Vagina (tissue), 2 donors: ENCODE measurements around the gene RASA3. TPM values are rescaled to one million over a fixed set of nuclear protein-coding genes. Genes with fewer than 3 reads are reported as not detected.

Experiments used
- DNase-seq, 2 donors: peaks; one replicate each; pipeline ENCODE4 v3.0.0-alpha.2; 2017; ENCODE audit errors: extremely low spot score in 2 of 2
- H3K27ac ChIP-seq: fragments of 200-600 bp; sonication (generic); one replicate; pipeline ENCODE4 v1.5.1; 2019
- H3K27me3 ChIP-seq: fragments of 200-600 bp; sonication (generic); one replicate; pipeline ENCODE4 v1.5.1; 2019
- H3K36me3 ChIP-seq, 2 donors: fragments of 200-600 bp; sonication (generic); one replicate each; pipeline ENCODE4 v1.5.1; 2017 to 2019
- H3K4me1 ChIP-seq: fragments of 200-600 bp; sonication (generic); one replicate; pipeline ENCODE4 v1.5.1; 2019
- H3K4me3 ChIP-seq, 2 donors: fragments of 200-600 bp; sonication (generic); 1 replicate in 1 of 2; 2 replicates in 1 of 2; pipeline ENCODE4 v1.5.1; 2016 to 2019
- H3K9me3 ChIP-seq: fragments of 200-600 bp; sonication (generic); one replicate; pipeline ENCODE4 v1.5.1; 2019
- CTCF ChIP-seq, 3 experiments: fragments of 450-650 bp in 2 of 3; fragments of 200-600 bp in 1 of 3; sonication (generic) in 1 of 3; IDR thresholded peaks; one replicate each; pipeline ENCODE4 v1.5.1; 2017 to 2019; ENCODE audit warnings: antibody characterized with exemption in 3 of 3, mild to moderate bottlenecking in 2 of 3, moderate library complexity in 2 of 3
- POLR2A ChIP-seq, 2 donors: fragments of 450-650 bp; IDR thresholded peaks; one replicate each; pipeline ENCODE4 v1.6.1; 2017; ENCODE audit warnings: antibody characterized with exemption in 2 of 2, mild to moderate bottlenecking in 2 of 2, moderate library complexity in 2 of 2
- POLR2AphosphoS5 ChIP-seq, 2 donors: sonication (generic); formaldehyde crosslinking; IDR thresholded peaks; one replicate each; pipeline ENCODE4 v1.9.0; 2017; ENCODE audit warnings: antibody characterized with exemption in 2 of 2, mild to moderate bottlenecking in 2 of 2, low read depth in 1 of 2; ENCODE audit not compliant: insufficient read depth in 1 of 2
- intact Hi-C: fragments of 100-400 bp; cut with DNase I; formaldehyde crosslinking; loops from one replicate; pipeline ENCODE4 v1.15.1; 2023
- total RNA-seq: library from RNA; depleted of rRNA; stranded (reverse); fragments of >200 nt; gene quantifications from one replicate; pipeline ENCODE4 v1.2.3, GENCODE V29; 2016

The RASA3 gene
- total RNA-seq, 1 donor from 2014 or later, result 19.6 TPM

- TF ChIP-seq POLR2A (IDR thresholded peaks at IDR 0.05) (no peak), CTCF (IDR thresholded peaks at IDR 0.05) (no peak), POLR2AphosphoS5 (IDR thresholded peaks at IDR 0.05; ENCODE audit: insufficient read depth in 1 of 2, low read depth in 1 of 2) (no peak)
- Histone ChIP-seq H3K27ac (no peak overlapping the region), H3K36me3 (no peaks in the 10 kb centered on the region), H3K27me3 (no peaks in the 10 kb centered on the region), H3K4me1 (peaks cover 48% of the 10 kb centered on the region), H3K4me3 (no peak overlapping the region), H3K9me3 (no peaks in the 10 kb centered on the region)
- DNase-seq, result no peak
- intact Hi-C loops, result no loop called here
Observed at GRCh38 chr13:114109641-114110041, 22.8 kb downstream of the RASA3 start.

- intact Hi-C loops, result no loop called here
- peak overlapping the region; percentile 4 for H3K27ac ChIP-seq
- TF ChIP-seq POLR2A (IDR thresholded peaks at IDR 0.05) (no peak), CTCF (IDR thresholded peaks at IDR 0.05) (no peak), POLR2AphosphoS5 (IDR thresholded peaks at IDR 0.05; ENCODE audit: insufficient read depth in 1 of 2, low read depth in 1 of 2) (no peak)
- H3K9me3 ChIP-seq, result no peaks in the 10 kb centered on the region
- no peaks in the 10 kb centered on the region for H3K36me3 ChIP-seq
- no peak for DNase-seq
- peaks cover 41% of the 10 kb centered on the region for H3K4me1 ChIP-seq
- no peaks in the 10 kb centered on the region for H3K27me3 ChIP-seq
- no peak overlapping the region for H3K4me3 ChIP-seq
Observed at GRCh38 chr13:114108894-114109293, 23.5 kb downstream of the RASA3 start.

- Histone ChIP-seq H3K4me1 (peaks cover 41% of the 10 kb centered on the region), H3K9me3 (no peaks in the 10 kb centered on the region), H3K27ac (peak overlapping the region; percentile 4), H3K27me3 (no peaks in the 10 kb centered on the region), H3K36me3 (no peaks in the 10 kb centered on the region), H3K4me3 (no peak overlapping the region)
- no peak for TF ChIP-seq POLR2A (IDR thresholded peaks at IDR 0.05)
- TF ChIP-seq CTCF (IDR thresholded peaks at IDR 0.05), result no peak
- TF ChIP-seq POLR2AphosphoS5 (IDR thresholded peaks at IDR 0.05; ENCODE audit: insufficient read depth in 1 of 2, low read depth in 1 of 2), result no peak
- DNase-seq, result no peak
- intact Hi-C loops, result no loop called here
Observed at GRCh38 chr13:114108141-114108761, 24.2 kb downstream of the RASA3 start.

GRCh38 chr13:114107686-114108081 is 24.7 kb downstream of the RASA3 start:
- no peak overlapping the region for H3K27ac ChIP-seq
- no peak for TF ChIP-seq POLR2AphosphoS5 (IDR thresholded peaks at IDR 0.05; ENCODE audit: insufficient read depth in 1 of 2, low read depth in 1 of 2)
- TF ChIP-seq POLR2A (IDR thresholded peaks at IDR 0.05), result no peak
- TF ChIP-seq CTCF (IDR thresholded peaks at IDR 0.05), result no peak
- H3K4me3 ChIP-seq, result no peak overlapping the region
- H3K36me3 ChIP-seq, result no peaks in the 10 kb centered on the region
- DNase-seq, result no peak
- H3K27me3 ChIP-seq, result no peaks in the 10 kb centered on the region
- H3K4me1 ChIP-seq, result peaks cover 41% of the 10 kb centered on the region
- intact Hi-C loops, result no loop called here
- no peaks in the 10 kb centered on the region for H3K9me3 ChIP-seq

- H3K4me1 ChIP-seq, result peaks cover 41% of the 10 kb centered on the region
Observed at GRCh38 chr13:114106991-114107685, 25.3 kb downstream of the RASA3 start.

More at GRCh38 chr13:114106991-114107685, 25.3 kb downstream of the RASA3 start:
- no peak for DNase-seq
- H3K27ac ChIP-seq, result no peak overlapping the region
- no peak overlapping the region for H3K4me3 ChIP-seq
- H3K36me3 ChIP-seq, result no peaks in the 10 kb centered on the region
- no peaks in the 10 kb centered on the region for H3K9me3 ChIP-seq
- H3K27me3 ChIP-seq, result no peaks in the 10 kb centered on the region
- TF ChIP-seq POLR2AphosphoS5 (IDR thresholded peaks at IDR 0.05; ENCODE audit: insufficient read depth in 1 of 2, low read depth in 1 of 2) (no peak), POLR2A (IDR thresholded peaks at IDR 0.05) (no peak), CTCF (IDR thresholded peaks at IDR 0.05) (no peak)
- intact Hi-C loops, result no loop called here
